HEK293 (cell line): ENCODE results near the gene KIF18A.

Experiments used
- KLF16 ChIP-seq: fragments of 450-650 bp; formaldehyde crosslinking; IDR thresholded peaks from 2 replicates; pipeline ENCODE4 v1.5.1; 2017; ENCODE audit warnings: missing biosample characterization, missing genetic modification characterization
- SP7 ChIP-seq: fragments of 450-650 bp; formaldehyde crosslinking; IDR thresholded peaks from 2 replicates; pipeline ENCODE4 v1.5.1; 2016; ENCODE audit warnings: missing biosample characterization, missing genetic modification characterization
- TCF7L2 ChIP-seq: IDR thresholded peaks from 2 replicates; pipeline ENCODE4 v1.6.1; 2011; ENCODE audit warnings: low read depth, mild to moderate bottlenecking, inconsistent platforms, low read length, moderate library complexity, borderline replicate concordance
- ZNF121 ChIP-seq: fragments of 450-650 bp; formaldehyde crosslinking; IDR thresholded peaks from 2 replicates; pipeline ENCODE4 v1.5.1; 2016; ENCODE audit warnings: missing biosample characterization, missing genetic modification characterization
- TF ChIP-seq, protein P1 (sequence below): fragments of 450-650 bp; formaldehyde crosslinking; IDR thresholded peaks from 2 replicates; pipeline ENCODE4 v1.5.1; 2016; ENCODE audit warnings: missing biosample characterization, missing genetic modification characterization
- TF ChIP-seq, protein P2 (sequence below): fragments of 450-650 bp; formaldehyde crosslinking; IDR thresholded peaks from 2 replicates; pipeline ENCODE4 v1.5.1; 2017; ENCODE audit warnings: missing biosample characterization, mild to moderate bottlenecking, missing genetic modification characterization, moderate library complexity

GRCh38 chr11:28026634-28027290 is 81.2 kb downstream of the KIF18A start:
- TF ChIP-seq KLF16 (tag by site-specific recombination) (no peak), SP7 (tag by site-specific recombination) (no peak), TCF7L2 (no peak), ZNF121 (tag by site-specific recombination) (no peak)
- TF ChIP-seq, protein P1, sequence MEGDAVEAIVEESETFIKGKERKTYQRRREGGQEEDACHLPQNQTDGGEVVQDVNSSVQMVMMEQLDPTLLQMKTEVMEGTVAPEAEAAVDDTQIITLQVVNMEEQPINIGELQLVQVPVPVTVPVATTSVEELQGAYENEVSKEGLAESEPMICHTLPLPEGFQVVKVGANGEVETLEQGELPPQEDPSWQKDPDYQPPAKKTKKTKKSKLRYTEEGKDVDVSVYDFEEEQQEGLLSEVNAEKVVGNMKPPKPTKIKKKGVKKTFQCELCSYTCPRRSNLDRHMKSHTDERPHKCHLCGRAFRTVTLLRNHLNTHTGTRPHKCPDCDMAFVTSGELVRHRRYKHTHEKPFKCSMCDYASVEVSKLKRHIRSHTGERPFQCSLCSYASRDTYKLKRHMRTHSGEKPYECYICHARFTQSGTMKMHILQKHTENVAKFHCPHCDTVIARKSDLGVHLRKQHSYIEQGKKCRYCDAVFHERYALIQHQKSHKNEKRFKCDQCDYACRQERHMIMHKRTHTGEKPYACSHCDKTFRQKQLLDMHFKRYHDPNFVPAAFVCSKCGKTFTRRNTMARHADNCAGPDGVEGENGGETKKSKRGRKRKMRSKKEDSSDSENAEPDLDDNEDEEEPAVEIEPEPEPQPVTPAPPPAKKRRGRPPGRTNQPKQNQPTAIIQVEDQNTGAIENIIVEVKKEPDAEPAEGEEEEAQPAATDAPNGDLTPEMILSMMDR (tag by site-specific recombination) = no peak
- TF ChIP-seq, protein P2, sequence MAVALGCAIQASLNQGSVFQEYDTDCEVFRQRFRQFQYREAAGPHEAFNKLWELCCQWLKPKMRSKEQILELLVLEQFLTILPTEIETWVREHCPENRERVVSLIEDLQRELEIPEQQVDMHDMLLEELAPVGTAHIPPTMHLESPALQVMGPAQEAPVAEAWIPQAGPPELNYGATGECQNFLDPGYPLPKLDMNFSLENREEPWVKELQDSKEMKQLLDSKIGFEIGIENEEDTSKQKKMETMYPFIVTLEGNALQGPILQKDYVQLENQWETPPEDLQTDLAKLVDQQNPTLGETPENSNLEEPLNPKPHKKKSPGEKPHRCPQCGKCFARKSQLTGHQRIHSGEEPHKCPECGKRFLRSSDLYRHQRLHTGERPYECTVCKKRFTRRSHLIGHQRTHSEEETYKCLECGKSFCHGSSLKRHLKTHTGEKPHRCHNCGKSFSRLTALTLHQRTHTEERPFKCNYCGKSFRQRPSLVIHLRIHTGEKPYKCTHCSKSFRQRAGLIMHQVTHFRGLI = no peak
